GM18511 (cell line): ENCODE results near the gene FAM83G.
"Not testable (repeated sequence)": the region's sequence is repeated elsewhere in the genome, so short reads cannot be mapped to it uniquely, and the experiment has no call there.

Experiments used
- ATAC-seq: cut with Tn5 transposase; IDR thresholded peaks from one replicate; pipeline ENCODE4 v1.9.1; 2021; ENCODE audit warnings: mild to moderate bottlenecking, moderate library complexity; ENCODE audit not compliant: unreplicated experiment

FAM83G gene

GRCh38 chr17:19004421-19005136 is at the start of gene FAM83G:
Gene FAM83G, minus strand, starts transcription at chr17:19004764. Its CDS starts 723 bp downstream, at chr17:19004041.
- peak; percentile 86 for ATAC-seq

- not testable (repeated sequence) for ATAC-seq
These were observed 44.3 kb upstream of the FAM83G start for GRCh38 chr17:19048826-19049225.

GRCh38 chr17:19047510-19047909 is 42.9 kb upstream of the FAM83G start:
- ATAC-seq, result not testable (repeated sequence)

GRCh38 chr17:19046782-19047375 is 42.3 kb upstream of the FAM83G start, which contains the start of gene GRAP:
Gene GRAP, minus strand, starts transcription at chr17:19046957. Its CDS starts 31 bp downstream, at chr17:19046926.
- ATAC-seq, result not testable (repeated sequence)

- ATAC-seq, result not testable (repeated sequence)
These were observed 40.1 kb upstream of the FAM83G start for GRCh38 chr17:19044643-19045042.

DNA sequence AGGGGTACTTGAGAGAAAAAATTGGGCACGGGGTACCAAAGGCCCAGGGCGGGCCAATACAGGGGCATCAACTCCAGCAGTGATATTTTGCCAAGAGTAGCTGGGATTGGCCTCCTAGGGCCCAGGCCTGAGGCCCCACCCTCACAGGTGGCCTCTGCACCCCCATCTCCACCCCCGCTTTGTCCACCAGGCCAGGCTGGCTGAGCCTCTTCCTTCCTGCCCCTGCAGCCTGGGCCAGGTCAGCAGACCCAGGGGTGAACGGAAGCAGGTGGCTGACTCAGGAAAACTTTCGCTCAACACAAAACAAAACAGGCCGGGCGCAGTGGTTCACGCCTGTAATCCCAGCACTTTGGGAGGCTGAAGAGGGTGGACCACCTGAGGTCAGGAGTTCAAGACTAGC is 38.5 kb upstream of the FAM83G start:
- peak; percentile 34 for ATAC-seq

DNA sequence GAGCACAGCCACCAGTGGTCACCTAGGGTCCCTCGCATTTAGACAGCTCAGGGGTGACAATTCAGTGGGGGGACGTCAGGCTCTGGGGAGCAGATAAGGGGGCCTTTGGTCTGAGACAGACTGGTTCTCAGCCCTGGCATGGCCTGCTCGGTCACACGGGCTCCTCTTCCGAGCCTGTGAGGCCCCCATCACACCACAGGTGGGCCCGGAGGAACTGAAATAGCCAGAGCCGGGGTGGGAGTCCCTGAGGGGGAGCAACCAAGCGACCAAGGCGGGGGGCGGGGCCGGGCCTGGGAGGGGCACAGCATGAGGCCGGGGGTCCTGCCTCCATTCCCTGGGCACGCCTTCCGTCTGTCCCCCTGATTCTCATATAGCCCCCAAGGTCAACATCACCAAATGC is 37.8 kb upstream of the FAM83G start:
- not testable (repeated sequence) for ATAC-seq

- not testable (repeated sequence) for ATAC-seq
These were observed 37.3 kb upstream of the FAM83G start for GRCh38 chr17:19041871-19042270.

- ATAC-seq, result not testable (repeated sequence)
These were observed 35.8 kb upstream of the FAM83G start for GRCh38 chr17:19040350-19040749.

DNA sequence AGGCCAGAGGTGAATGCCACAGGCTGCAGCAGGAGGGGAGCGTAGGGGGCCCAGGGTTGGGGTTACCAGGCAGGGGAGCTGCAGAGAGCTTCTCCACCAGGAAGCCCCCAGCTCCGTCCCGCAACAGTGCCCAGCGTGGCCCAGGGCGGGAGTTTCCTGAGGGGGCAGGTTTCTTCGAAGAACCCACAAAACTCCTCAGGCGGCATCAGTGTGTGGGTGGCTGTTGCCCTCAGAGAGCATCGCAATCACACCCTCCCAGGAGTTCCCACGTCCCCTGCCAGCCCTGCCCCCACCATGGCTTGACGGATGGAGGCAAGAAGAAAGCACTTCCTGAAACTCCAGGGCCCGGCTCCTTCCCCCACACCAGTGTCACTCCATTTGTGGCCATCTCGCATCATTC is 34.2 kb upstream of the FAM83G start:
- ATAC-seq, result peak; percentile 27

DNA sequence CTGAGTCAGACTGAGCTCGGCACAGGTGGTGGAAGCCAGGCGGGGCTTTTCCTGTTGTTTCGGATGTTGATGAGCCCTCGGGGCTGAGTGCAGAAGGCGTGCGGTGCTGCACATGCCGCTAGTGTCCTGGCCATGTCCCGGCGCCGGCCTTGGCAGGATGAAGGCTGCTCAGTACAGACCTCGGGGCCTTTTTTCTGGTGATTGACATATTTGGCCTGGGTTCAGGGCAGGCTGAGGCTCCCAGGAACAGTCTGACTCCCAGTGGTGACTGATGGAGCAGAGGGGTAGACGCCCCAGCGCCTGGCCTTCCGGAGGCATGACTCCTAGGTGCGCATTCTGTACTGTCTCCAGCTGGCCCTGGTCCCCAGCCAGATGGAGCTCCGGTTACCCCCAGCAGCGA is 33.4 kb upstream of the FAM83G start:
- peak; percentile 19 for ATAC-seq

- ATAC-seq, result not testable (repeated sequence)
These were observed 33.0 kb upstream of the FAM83G start for GRCh38 chr17:19037547-19037946.

DNA sequence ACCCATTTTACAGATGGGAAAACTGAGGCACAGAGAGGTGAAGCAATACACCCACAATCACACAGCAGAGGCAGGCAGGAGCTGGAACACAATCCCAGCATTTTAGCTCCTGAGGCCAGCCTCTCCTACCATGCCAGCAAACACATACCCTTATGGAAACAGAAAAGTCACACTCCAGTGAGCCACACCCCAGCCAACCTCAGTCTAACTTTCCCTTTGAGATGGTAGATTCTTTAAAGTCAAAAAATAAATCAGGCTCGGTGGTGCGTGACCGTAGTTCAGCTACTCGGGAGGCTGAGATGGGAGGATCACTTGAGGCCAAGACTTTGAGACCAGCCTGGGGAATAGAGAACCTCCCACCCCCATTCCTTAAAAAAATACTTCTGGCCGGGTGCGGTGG is 31.6 kb upstream of the FAM83G start:
- ATAC-seq, result not testable (repeated sequence)

DNA sequence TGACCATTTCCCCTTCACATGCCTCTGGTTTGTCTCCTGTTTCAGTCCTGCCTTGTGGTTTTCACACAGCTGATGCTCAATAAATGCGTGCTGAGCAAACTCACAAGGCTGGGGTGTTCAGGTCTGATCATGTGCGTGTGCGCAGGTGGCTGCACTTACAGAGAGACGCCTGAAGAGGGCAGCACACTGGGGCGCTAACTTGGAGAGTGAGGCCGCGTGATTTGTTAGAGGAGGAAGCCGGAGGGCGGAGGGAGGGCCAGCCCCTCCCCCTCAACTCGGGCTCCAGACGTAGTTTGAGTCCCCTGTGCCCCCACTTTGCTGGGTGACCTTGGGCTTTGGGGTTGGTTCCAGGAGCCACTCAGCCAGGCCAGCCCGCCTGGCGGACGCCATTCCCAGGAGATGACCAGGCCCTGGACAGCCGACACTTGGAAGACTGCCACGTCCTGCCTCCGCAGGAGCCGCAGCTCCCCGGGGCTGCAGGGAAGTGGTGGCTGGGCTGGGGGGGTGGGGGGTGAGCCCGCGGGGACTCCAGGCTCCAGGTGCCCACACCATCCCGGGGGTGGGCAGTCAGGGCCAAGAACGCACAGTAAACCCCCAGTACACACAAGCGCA is 27.9 kb upstream of the FAM83G start:
- peak; percentile 52 for ATAC-seq

DNA sequence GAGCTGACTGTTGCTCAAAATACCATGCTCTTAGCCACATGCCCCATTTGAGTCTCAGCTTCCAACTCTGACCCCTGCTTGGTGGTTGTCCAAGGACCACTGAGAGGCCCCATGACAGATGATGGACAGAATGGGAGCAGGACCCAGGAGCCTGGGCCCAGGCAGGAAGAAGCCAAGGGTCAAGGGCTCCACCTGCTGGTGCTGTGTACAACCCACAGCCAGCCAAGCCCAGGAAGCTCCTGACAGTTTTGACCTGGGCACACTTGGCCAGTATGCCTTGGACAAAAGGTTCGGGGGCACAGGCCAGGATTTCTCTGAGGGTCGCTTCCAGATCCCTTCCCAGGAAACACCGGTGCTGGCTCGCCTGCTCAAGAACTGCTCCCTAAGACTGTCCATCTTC is 27.2 kb upstream of the FAM83G start:
- peak; percentile 44 for ATAC-seq

DNA sequence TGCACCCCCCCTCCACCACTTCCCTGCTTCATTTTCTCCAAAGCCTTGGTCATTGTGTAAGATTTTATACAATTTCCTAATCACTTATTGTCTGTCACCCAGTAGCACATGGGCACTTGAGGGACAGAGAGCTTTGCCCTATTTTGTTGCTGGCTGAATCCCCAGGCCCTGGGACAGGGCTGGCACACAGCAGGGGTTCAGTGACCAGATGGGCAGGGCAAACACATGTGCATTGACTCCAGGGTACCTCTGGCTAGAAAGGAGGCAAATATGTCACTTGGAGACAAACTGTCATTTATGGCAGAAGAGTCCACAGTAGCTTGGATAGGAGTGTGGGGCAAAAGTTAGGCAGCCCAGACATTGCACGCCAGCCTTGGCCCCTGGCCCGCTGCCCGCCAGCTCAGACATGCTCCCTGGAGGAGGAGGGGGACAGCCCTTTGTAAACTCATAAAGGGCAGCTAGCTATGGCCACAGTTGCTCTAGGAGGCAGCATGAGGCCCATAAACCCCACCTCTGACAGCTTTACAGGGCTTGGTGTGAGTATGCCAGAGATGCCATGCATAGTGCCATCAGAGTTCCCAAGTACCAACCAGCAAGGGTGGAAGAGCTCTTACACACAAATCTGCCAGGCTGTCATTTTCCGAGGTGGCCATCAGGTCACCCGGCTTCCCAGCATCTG is 26.3 kb upstream of the FAM83G start:
- ATAC-seq, result not testable (repeated sequence)

DNA sequence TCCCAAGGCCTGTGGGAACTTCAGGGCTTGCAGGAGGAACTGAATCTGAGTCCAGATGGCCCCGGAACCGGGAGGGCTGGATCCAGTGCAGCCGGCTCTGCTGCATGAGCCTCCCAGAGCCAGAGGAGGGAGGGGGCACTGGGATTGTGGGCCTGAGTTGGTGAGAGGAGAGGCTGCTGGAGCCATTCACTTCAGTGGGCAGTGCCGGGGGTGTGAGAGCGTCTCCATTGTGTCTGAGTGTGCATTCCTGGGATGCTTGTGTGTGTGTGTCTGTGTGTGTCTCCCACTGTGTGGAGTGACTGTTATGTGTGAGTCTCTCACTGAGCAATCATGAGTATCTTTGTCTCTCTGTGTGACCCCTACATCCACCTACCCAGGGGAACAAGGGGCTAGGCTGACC is 25.2 kb upstream of the FAM83G start:
- ATAC-seq, result not testable (repeated sequence)

GRCh38 chr17:19028671-19029070 is 24.1 kb upstream of the FAM83G start:
- not testable (repeated sequence) for ATAC-seq

DNA sequence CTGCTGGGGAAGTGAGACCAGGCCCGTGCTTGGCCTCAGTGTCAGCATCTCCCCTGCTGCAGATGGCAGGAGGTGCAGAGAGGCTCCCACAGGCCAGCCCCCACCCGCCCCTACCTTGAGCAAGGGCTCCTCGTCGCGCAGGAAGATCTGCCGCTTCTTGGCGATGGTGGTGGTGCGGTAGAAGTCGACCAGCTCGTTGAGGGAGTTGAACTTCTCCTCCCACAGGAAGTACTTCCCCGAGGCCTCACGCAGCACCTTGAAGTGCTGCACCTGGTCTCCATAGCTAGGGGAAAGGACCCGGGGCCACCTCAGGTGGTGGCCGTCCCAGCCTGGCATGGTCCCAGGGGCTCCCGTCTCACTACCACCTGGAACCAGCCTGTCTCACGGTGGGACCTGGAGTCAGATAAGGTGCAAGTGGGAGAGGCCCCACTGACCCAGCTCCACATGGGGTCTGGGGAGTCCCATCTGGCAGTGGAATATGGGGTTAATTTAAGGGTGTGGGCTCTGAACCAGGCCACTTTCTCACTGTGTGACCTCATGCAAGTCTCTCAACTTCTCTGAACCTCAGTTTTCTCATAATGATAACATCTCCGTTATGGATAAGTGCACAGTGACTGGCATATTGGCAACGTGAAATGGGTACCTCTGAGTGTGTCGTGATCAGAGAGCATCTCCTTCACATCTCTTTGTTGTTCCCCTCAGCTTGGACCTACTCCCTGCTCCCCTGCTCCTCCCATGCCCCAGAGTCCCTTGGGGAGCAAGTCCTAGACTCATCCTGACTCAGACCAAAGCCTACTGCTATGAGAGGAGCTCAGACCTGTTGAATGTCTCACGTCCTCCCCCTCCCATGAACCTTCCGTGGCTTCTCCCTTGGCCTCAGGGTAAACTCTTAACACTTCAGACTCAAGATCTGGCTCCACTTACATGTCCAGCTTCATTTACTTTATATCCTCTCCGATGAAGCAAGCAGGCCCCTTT is 19.8 kb upstream of the FAM83G start:
- ATAC-seq, result no peak
